ENCODE measurements around the gene RFT1. TPM values are rescaled to one million over a fixed set of nuclear protein-coding genes. Genes with fewer than 3 reads are reported as not detected.

The RFT1 gene
- total RNA-seq, 6 experiments from 2014 or later, result 9.3 to 12.4 (median 10.4) TPM

DNA sequence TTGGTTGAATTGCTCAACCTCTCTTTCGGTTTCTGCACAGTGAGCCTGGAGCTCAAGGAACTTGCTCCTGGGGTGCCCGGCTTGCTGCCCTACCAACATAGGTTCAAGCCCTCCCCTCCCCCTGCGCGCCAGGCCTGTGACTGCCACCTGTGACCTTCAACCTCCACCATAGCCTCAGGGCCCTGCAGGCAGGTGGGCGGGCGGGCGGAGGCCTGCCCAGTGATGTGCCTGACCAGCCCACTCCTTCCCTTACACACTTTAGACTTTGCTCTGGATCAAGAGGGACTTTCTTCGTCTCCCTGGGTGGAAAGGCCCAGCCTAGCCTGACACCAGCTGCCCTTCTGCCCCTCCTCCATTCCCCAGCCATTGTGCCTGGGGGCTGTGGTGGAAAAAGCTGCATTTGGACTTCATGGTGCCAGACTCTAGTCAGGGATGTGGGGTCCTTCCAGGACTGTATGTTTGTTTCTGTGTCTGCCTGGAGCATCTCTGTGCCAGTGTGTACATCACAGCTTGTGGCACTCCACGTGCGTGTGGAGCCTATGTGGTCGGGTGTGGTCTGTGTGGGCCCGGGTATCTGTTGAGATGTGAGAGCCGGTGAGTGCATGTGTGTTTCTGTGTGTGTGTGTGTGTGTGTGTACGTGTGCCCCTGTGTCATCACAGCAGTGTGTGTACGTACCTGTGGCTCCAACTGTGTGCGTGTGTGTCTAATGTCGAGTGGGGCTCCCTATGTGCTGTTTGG lies 40.3 kb upstream of the RFT1 start:
- H3K4me3 ChIP-seq, result no peak overlapping the region
- no peak overlapping the region for H3K27ac ChIP-seq
- H3K27me3 ChIP-seq, result no peaks in the 10 kb centered on the region
- ATAC-seq (peak in 3 of 4 donors; percentile 29 to 54 (median 43)), DNase-seq (no peak)
- 56% methylated on average over 7 of the region's 17 CpGs for WGBS (ENCODE audit: insufficient coverage, low coverage, low lambda C conversion rate, missing lambda C conversion rate)
- no peaks in the 10 kb centered on the region for H3K4me1 ChIP-seq
- H3K9me3 ChIP-seq, result no peaks in the 10 kb centered on the region
- H3K36me3 ChIP-seq, result peaks cover 0 to 4% (median 0%) of the 10 kb centered on the region in 4 donors
- TF ChIP-seq, protein P1, sequence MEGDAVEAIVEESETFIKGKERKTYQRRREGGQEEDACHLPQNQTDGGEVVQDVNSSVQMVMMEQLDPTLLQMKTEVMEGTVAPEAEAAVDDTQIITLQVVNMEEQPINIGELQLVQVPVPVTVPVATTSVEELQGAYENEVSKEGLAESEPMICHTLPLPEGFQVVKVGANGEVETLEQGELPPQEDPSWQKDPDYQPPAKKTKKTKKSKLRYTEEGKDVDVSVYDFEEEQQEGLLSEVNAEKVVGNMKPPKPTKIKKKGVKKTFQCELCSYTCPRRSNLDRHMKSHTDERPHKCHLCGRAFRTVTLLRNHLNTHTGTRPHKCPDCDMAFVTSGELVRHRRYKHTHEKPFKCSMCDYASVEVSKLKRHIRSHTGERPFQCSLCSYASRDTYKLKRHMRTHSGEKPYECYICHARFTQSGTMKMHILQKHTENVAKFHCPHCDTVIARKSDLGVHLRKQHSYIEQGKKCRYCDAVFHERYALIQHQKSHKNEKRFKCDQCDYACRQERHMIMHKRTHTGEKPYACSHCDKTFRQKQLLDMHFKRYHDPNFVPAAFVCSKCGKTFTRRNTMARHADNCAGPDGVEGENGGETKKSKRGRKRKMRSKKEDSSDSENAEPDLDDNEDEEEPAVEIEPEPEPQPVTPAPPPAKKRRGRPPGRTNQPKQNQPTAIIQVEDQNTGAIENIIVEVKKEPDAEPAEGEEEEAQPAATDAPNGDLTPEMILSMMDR (IDR thresholded peaks at IDR 0.05), result no peak
- intact Hi-C loops (cut with DNase I), result no loop called here

DNA sequence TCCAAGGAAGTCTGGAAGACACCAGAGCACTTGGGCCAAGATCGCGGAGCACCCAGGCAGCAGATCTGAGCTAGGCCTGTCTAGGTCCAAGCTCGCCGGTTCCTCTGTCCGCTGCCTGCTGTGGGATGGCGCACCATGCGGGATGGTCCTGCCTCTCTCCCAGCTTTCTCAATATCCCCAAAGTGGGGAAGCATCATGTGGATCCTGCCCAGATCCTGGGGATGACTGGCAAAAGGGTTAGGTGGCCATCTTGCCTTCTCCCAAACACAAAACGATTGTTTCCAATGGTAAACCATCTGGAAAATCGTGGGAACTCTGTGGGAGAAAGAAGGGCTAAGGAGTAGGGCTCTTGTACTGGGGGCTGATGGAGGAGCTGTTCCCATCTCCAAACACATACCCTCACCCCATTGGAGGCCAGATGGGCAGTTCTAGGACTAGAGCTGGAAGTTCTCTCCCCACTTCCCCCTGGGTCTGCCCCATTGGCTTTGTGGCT lies 39.6 kb upstream of the RFT1 start:
- ATAC-seq (no peak), DNase-seq (no peak)
- no peaks in the 10 kb centered on the region for H3K9me3 ChIP-seq
- WGBS (ENCODE audit: insufficient coverage, low coverage, low lambda C conversion rate, missing lambda C conversion rate), result 66% methylated on average over 2 of the region's 9 CpGs
- TF ChIP-seq, protein P1 (IDR thresholded peaks at IDR 0.05), result no peak
- no peak for TF ChIP-seq POLR2A (IDR thresholded peaks at IDR 0.05)
- H3K36me3 ChIP-seq, result peaks cover 0 to 4% (median 0%) of the 10 kb centered on the region in 4 donors
- H3K27ac ChIP-seq, result peak overlapping the region in 1 of 3 donors; percentile 29
- no peak overlapping the region for H3K4me3 ChIP-seq
- no peaks in the 10 kb centered on the region for H3K4me1 ChIP-seq
- no peaks in the 10 kb centered on the region for H3K27me3 ChIP-seq
- intact Hi-C loops (cut with DNase I), result no loop called here

DNA sequence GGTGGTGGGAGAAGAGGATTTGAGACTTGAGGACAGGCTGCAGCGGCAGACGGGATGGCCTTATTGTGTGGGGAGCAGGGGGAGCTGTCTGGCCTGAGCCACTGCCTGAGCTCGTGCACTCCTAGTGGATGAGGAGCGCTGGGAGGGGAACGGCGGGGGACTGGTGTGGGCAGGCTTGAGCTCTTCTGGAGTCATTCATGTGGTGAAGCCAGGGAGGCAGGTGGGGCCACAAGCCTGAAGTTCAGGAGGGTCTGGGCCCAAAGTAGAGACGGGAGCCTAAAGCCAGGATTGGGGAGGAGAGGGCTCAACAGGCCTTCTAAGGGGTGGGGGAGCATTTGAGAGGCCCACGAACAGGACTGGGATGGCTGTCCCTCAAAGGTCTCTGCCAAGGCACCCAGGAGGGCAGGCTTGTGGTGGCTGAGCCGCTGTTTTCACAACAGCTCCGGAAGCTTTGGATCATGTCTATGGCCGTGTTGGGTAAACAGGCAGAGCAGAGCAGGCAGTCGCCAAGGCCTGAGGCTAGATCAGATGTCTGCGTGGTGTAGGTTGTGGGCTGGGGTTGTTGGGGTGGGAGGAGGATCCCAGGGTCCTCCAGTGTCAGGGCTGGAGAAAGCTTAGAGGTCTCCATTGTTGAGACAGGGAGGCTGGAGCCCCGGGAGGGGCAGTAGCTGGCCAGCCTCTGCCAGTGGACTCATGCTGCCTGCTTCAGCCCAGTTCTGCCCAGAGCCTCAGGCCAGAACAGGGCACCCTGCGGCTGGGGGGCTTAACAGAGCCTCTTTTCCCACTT lies 39.0 kb upstream of the RFT1 start:
- TF ChIP-seq POLR2A (IDR thresholded peaks at IDR 0.05), result no peak
- TF ChIP-seq, protein P1 (IDR thresholded peaks at IDR 0.05), result no peak
- intact Hi-C loops (cut with DNase I), result no loop called here
- Histone ChIP-seq H3K27ac (peak overlapping the region in 1 of 3 donors; percentile 29), H3K9me3 (no peaks in the 10 kb centered on the region), H3K27me3 (no peaks in the 10 kb centered on the region), H3K4me1 (no peaks in the 10 kb centered on the region), H3K4me3 (no peak overlapping the region), H3K36me3 (peaks cover 0 to 4% (median 0%) of the 10 kb centered on the region in 4 donors)
- 85% methylated on average over 4 of the region's 15 CpGs for WGBS (ENCODE audit: insufficient coverage, low coverage, low lambda C conversion rate, missing lambda C conversion rate)
- DNase-seq (no peak), ATAC-seq (peak in 2 of 4 donors; percentile 9 to 19)

DNA sequence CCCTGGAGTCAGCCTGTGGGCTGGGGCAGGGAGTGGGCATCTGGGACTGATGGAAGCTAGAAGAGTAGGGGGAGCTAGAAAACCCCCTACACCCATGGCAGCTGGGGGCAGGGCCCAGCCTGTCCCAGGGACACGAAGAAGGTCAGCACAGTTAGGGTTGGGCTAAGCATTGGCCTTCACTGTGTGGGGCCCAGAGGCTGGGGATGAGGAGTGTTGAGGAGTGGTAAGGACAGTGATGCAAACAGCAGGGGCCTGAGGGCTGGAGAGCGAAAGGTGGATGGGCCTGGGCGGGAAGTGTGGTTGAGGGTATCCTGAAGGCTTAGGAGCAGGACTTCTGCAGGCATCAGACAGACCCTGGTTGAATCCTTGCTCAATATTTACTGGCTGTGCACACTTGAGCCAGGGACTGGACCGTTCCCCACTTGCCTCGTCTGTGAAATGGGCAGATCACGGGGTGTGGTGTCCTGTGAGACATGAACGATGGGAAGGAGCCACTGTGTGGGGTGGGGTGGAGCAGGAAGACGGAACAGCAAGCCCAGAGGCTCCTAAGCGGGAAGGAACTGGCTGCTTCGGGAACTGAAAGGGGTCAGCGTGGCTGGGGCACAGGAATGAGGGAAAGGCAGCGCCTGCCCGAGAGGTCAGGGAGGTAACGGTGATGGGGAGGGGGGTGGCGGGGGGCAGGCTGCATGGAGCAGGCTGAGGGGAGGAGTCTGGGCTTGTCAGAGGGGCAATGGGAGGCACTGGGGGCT lies 38.1 kb upstream of the RFT1 start:
- 88% methylated on average over 15 of the region's 15 CpGs for WGBS (ENCODE audit: insufficient coverage, low coverage, low lambda C conversion rate, missing lambda C conversion rate)
- H3K4me1 ChIP-seq, result no peaks in the 10 kb centered on the region
- peak; percentile 8 to 37 (median 18) for ATAC-seq

More for the DNA sequence above, 38.1 kb upstream of the RFT1 start:
- no peaks in the 10 kb centered on the region for H3K9me3 ChIP-seq
- H3K27ac ChIP-seq, result no peak overlapping the region
- DNase-seq, result no peak
- H3K36me3 ChIP-seq, result no peaks in the 10 kb centered on the region
- no peak overlapping the region for H3K4me3 ChIP-seq
- intact Hi-C loops (cut with DNase I), result no loop called here
- H3K27me3 ChIP-seq, result no peaks in the 10 kb centered on the region
- no peak for TF ChIP-seq POLR2A (IDR thresholded peaks at IDR 0.05)
- TF ChIP-seq, protein P1 (IDR thresholded peaks at IDR 0.05), result no peak
